ENCODE data around the gene LCN6. TPM values are rescaled to one million over a fixed set of nuclear protein-coding genes. Genes with fewer than 3 reads are reported as not detected.

Gene LCN6
- polyA plus RNA-seq, 1 donor from 2014 or later = not detected

- Histone ChIP-seq H3K9me2 (ENCODE audit: insufficient read depth, low read length) (no peaks in the 10 kb centered on the region), H3F3A (ENCODE audit: insufficient read depth, low read length, poor library complexity, severe bottlenecking) (no peaks in the 10 kb centered on the region), H3K27ac (ENCODE audit: low read length) (no peak overlapping the region), H3K4me3 (ENCODE audit: low read length) (no peak overlapping the region), H4K20me1 (ENCODE audit: insufficient read depth) (no peaks in the 10 kb centered on the region), H3K9ac (ENCODE audit: low read length) (no peak overlapping the region), H3K27me3 (ENCODE audit: insufficient read depth, low read depth, low read length) (no peaks in the 10 kb centered on the region), H3K4me2 (ENCODE audit: low read length) (no peak overlapping the region), H2AFZ (ENCODE audit: low read depth, low read length) (no peak overlapping the region), H3K36me3 (ENCODE audit: insufficient read depth, low read length) (no peaks in the 10 kb centered on the region), H3K9me3 (ENCODE audit: low read length) (no peaks in the 10 kb centered on the region), H3K79me2 (replicated peaks; ENCODE audit: insufficient read depth, low read length) (no peaks in the 10 kb centered on the region)
- TF ChIP-seq CTCF (IDR thresholded peaks at IDR 0.05; ENCODE audit: poor library complexity, severe bottlenecking) (no peak), EZH2 (IDR thresholded peaks at IDR 0.05; ENCODE audit: borderline replicate concordance, insufficient read depth, low read length, poor library complexity, severe bottlenecking) (no peak), RAD21 (conservative IDR thresholded peaks at IDR 0.05) (no peak), MXI1 (conservative IDR thresholded peaks at IDR 0.05; ENCODE audit: poor library complexity, severe bottlenecking) (no peak), TAF1 (IDR thresholded peaks at IDR 0.05; ENCODE audit: low read depth) (no peak), SMC3 (conservative IDR thresholded peaks at IDR 0.05; ENCODE audit: poor library complexity) (no peak)
Measured at GRCh38 chr9:136740971-136741882, 7.1 kb downstream of the LCN6 start.

GRCh38 chr9:136740491-136740890, 7.8 kb downstream of the LCN6 start:
- H3K9ac ChIP-seq (ENCODE audit: low read length) = no peak overlapping the region
- no peaks in the 10 kb centered on the region for H3F3A ChIP-seq (ENCODE audit: insufficient read depth, low read length, poor library complexity, severe bottlenecking)
- no peak overlapping the region for H3K27ac ChIP-seq (ENCODE audit: low read length)
- H4K20me1 ChIP-seq (ENCODE audit: insufficient read depth) = no peaks in the 10 kb centered on the region
- H3K4me3 ChIP-seq (ENCODE audit: low read length) = no peak overlapping the region
- H3K79me2 ChIP-seq (replicated peaks; ENCODE audit: insufficient read depth, low read length) = no peaks in the 10 kb centered on the region
- no peak overlapping the region for H2AFZ ChIP-seq (ENCODE audit: low read depth, low read length)
- H3K9me3 ChIP-seq (ENCODE audit: low read length) = no peaks in the 10 kb centered on the region
- H3K36me3 ChIP-seq (ENCODE audit: insufficient read depth, low read length) = no peaks in the 10 kb centered on the region
- no peak overlapping the region for H3K4me2 ChIP-seq (ENCODE audit: low read length)
- H3K9me2 ChIP-seq (ENCODE audit: insufficient read depth, low read length) = no peaks in the 10 kb centered on the region
- no peak for TF ChIP-seq POLR2AphosphoS5 (IDR thresholded peaks at IDR 0.05)
- TF ChIP-seq REST (IDR thresholded peaks at IDR 0.05; ENCODE audit: borderline replicate concordance) = no peak
- H3K27me3 ChIP-seq (ENCODE audit: insufficient read depth, low read depth, low read length) = no peaks in the 10 kb centered on the region
